ENCODE results near the gene RPRD2.
A peak's percentile ranks its signal among the peaks of the same experiment; 100 is the strongest.

The RPRD2 gene

DNA sequence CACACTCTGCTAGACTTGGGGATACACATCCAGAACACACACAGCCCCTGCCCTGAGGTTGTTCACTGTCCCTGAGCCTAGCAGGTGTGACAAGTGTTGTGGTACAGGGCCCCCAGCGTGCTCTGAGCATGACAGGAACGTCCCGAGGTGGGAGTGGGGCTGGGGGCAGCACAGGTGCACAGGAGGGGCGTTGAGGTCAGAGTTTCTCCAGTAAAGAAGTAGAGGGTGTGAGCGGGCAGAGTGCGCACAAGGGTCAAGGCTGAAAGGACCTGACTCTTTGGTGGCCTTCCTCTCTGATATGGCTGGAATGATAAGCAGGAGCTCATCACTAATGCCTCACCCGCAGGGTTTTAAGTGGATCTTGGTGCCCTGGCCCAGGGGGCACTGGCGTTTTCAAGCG, 150.3 kb downstream of the RPRD2 start:
- peaks cover 0 to 9% of the 10 kb centered on the region in 2 donors for H3K36me3 ChIP-seq (ENCODE audit: control insufficient read depth in 2 of 2, insufficient read depth in 2 of 2, low read length in 2 of 2)
- H3K9ac ChIP-seq (ENCODE audit: low read length in 2 of 2), result no peak overlapping the region
- peaks cover 25% of the 10 kb centered on the region for H3K4me1 ChIP-seq (ENCODE audit: control insufficient read depth, insufficient read depth, low read length)
- H3K9me3 ChIP-seq (ENCODE audit: control insufficient read depth in 2 of 2, low read length in 2 of 2), result no peaks in the 10 kb centered on the region
- no peak overlapping the region for H3K4me3 ChIP-seq (ENCODE audit: low read length in 2 of 2)
- H3K27me3 ChIP-seq (ENCODE audit: control insufficient read depth in 1 of 2, insufficient read depth in 2 of 2, low read length in 2 of 2), result no peaks in the 10 kb centered on the region
- H3K27ac ChIP-seq (ENCODE audit: low read length), result peak overlapping the region; percentile 86

- H3K27ac ChIP-seq (ENCODE audit: low read length), result peak overlapping the region; percentile 86
- peak overlapping the region; percentile 71 to 79 for H3K9ac ChIP-seq (ENCODE audit: low read length in 2 of 2)
- H3K4me3 ChIP-seq (ENCODE audit: low read length in 2 of 2), result peak overlapping the region; percentile 86 to 93
- H3K4me1 ChIP-seq (ENCODE audit: control insufficient read depth, insufficient read depth, low read length), result peaks cover 25% of the 10 kb centered on the region
- no peaks in the 10 kb centered on the region for H3K27me3 ChIP-seq (ENCODE audit: control insufficient read depth in 1 of 2, insufficient read depth in 2 of 2, low read length in 2 of 2)
- no peaks in the 10 kb centered on the region for H3K9me3 ChIP-seq (ENCODE audit: control insufficient read depth in 2 of 2, low read length in 2 of 2)
- peaks cover 0 to 9% of the 10 kb centered on the region in 2 donors for H3K36me3 ChIP-seq (ENCODE audit: control insufficient read depth in 2 of 2, insufficient read depth in 2 of 2, low read length in 2 of 2)
Observed at GRCh38 chr1:150514913-150515327, 151.0 kb downstream of the RPRD2 start.

DNA sequence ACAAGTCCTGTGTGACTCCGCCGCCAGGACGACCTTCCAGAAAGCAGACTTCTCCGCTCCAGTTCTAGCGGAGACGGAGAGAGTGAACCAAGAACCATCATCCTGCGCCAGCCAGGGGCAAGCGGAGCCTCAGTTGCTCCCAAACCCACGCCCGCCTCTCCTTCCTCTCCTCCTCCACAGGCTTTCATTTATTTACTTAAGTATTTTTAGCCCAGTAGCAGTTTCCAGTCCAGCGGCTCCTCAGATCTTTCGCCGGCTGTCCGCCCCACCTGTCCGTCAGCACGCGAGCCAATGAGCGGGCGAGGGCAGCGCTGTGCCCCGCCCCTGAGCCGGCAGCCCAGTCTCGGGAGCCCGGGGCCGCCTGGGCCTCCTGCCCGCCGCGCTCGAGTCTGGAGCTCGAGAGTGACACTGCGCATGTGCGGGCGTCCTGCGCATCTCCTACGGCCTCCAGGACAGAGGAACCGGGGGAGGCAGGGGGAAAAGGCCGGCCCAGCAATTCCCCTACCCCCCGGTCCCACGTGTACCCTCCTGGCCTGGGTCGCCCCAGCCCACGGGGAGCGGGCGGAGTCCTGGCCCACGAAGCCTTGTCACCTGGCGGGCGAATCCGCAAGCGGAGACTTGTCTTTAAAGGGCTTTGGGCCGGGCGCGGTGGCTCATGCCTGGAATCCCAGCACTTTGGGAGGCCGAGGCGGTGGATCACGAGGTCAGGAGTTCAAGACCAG, 151.5 kb downstream of the RPRD2 start, which contains the start of gene FALEC:
FALEC (plus strand) TSS at position 425 of the 722 bp plus-strand sequence.
- Histone ChIP-seq H3K9me3 (ENCODE audit: control insufficient read depth in 2 of 2, low read length in 2 of 2) (no peaks in the 10 kb centered on the region), H3K36me3 (ENCODE audit: control insufficient read depth in 2 of 2, insufficient read depth in 2 of 2, low read length in 2 of 2) (peaks cover 0 to 9% of the 10 kb centered on the region in 2 donors), H3K27me3 (ENCODE audit: control insufficient read depth in 1 of 2, insufficient read depth in 2 of 2, low read length in 2 of 2) (no peaks in the 10 kb centered on the region), H3K27ac (ENCODE audit: low read length) (peak within 1 kb of the TSS; percentile 86), H3K4me3 (ENCODE audit: low read length in 2 of 2) (peak within 1 kb of the TSS; percentile 86 to 93), H3K4me1 (ENCODE audit: control insufficient read depth, insufficient read depth, low read length) (peaks cover 25% of the 10 kb centered on the region), H3K9ac (ENCODE audit: low read length in 2 of 2) (peak within 1 kb of the TSS; percentile 71 to 79)

GRCh38 chr1:150516050-150516591, 152.2 kb downstream of the RPRD2 start:
- Histone ChIP-seq H3K4me1 (ENCODE audit: control insufficient read depth, insufficient read depth, low read length) (peaks cover 25% of the 10 kb centered on the region), H3K27ac (ENCODE audit: low read length) (peak overlapping the region; percentile 86), H3K9ac (ENCODE audit: low read length in 2 of 2) (peak overlapping the region; percentile 59 to 64), H3K27me3 (ENCODE audit: control insufficient read depth in 1 of 2, insufficient read depth in 2 of 2, low read length in 2 of 2) (no peaks in the 10 kb centered on the region), H3K36me3 (ENCODE audit: control insufficient read depth in 2 of 2, insufficient read depth in 2 of 2, low read length in 2 of 2) (peaks cover 0 to 9% of the 10 kb centered on the region in 2 donors), H3K9me3 (ENCODE audit: control insufficient read depth in 2 of 2, low read length in 2 of 2) (no peaks in the 10 kb centered on the region), H3K4me3 (ENCODE audit: low read length in 2 of 2) (peak overlapping the region; percentile 86 to 93)

DNA sequence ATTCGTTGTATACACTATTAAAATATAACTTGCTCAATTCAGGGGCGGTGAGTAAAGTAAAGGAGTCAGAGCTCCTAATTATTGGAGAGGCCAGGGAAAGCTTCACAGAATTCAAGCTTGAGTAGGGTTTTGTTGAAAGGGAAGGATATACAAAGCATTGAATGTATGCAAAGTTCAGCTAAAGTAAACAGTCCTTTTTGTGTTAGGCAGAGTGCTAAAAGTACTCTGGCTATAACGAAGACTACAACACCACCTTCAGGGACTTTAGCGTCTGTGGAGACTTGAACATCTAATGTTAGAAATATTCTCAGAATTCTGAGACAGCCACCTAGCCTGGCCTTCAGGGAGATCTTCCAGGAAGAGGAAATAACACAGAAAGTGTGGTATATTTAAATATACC, 152.7 kb downstream of the RPRD2 start:
- Histone ChIP-seq H3K27ac (ENCODE audit: low read length) (peak overlapping the region; percentile 86), H3K9me3 (ENCODE audit: control insufficient read depth in 2 of 2, low read length in 2 of 2) (no peaks in the 10 kb centered on the region), H3K36me3 (ENCODE audit: control insufficient read depth in 2 of 2, insufficient read depth in 2 of 2, low read length in 2 of 2) (peaks cover 0 to 5% of the 10 kb centered on the region in 2 donors), H3K27me3 (ENCODE audit: control insufficient read depth in 1 of 2, insufficient read depth in 2 of 2, low read length in 2 of 2) (no peaks in the 10 kb centered on the region), H3K4me1 (ENCODE audit: control insufficient read depth, insufficient read depth, low read length) (peaks cover 25% of the 10 kb centered on the region), H3K9ac (ENCODE audit: low read length in 2 of 2) (peak overlapping the region in 1 of 2 donors; percentile 64), H3K4me3 (ENCODE audit: low read length in 2 of 2) (peak overlapping the region; percentile 44 to 86)

DNA sequence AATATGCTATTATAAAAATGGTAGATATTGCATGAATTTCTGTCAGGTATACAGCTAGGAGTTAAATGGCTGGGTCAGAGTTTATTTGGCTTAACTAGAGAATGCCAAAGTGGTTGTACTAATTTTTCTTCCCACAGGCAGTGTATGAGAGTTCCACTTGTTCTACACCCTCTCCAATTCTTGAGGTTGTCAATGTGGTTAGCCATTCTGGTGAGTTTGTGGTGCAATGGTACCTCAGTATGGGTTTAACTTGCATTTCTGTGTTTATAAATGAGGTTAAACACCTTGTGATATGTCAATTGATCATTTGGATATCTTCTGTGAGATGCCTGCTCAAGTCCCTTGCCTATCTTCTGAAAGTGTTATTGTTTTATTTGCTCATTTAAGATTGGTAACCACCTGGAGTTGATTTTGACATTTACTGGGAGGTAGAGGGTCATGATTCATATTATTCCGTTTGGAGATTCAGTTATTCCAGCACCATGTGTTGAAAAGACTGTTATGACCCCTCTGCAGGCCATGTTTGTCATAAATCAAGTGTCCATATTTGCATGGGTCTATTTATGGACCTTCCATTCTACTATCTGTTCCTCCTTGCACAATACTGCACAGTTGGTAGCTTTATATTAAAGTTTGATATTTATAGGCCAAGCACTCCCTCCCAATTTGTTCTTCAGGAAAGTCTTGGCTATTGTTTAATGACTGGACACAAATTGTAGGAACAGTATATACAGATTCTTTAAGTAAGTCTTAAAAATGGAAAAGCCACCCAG, 157.4 kb downstream of the RPRD2 start:
- H3K4me3 ChIP-seq (ENCODE audit: low read length in 2 of 2), result no peak overlapping the region
- H3K9ac ChIP-seq (ENCODE audit: low read length in 2 of 2), result no peak overlapping the region
- no peaks in the 10 kb centered on the region for H3K27me3 ChIP-seq (ENCODE audit: control insufficient read depth in 1 of 2, insufficient read depth in 2 of 2, low read length in 2 of 2)
- H3K27ac ChIP-seq (ENCODE audit: low read length), result no peak overlapping the region
- no peaks in the 10 kb centered on the region for H3K36me3 ChIP-seq (ENCODE audit: control insufficient read depth in 2 of 2, insufficient read depth in 2 of 2, low read length in 2 of 2)
- H3K9me3 ChIP-seq (ENCODE audit: control insufficient read depth in 2 of 2, low read length in 2 of 2), result no peaks in the 10 kb centered on the region
- H3K4me1 ChIP-seq (ENCODE audit: control insufficient read depth, insufficient read depth, low read length), result peaks cover 6% of the 10 kb centered on the region

- no peak overlapping the region for H3K9ac ChIP-seq (ENCODE audit: low read length in 2 of 2)
- no peak overlapping the region for H3K4me3 ChIP-seq (ENCODE audit: low read length in 2 of 2)
- no peaks in the 10 kb centered on the region for H3K36me3 ChIP-seq (ENCODE audit: control insufficient read depth in 2 of 2, insufficient read depth in 2 of 2, low read length in 2 of 2)
- peaks cover 7% of the 10 kb centered on the region for H3K4me1 ChIP-seq (ENCODE audit: control insufficient read depth, insufficient read depth, low read length)
- no peak overlapping the region for H3K27ac ChIP-seq (ENCODE audit: low read length)
- no peaks in the 10 kb centered on the region for H3K9me3 ChIP-seq (ENCODE audit: control insufficient read depth in 2 of 2, low read length in 2 of 2)
- no peaks in the 10 kb centered on the region for H3K27me3 ChIP-seq (ENCODE audit: control insufficient read depth in 1 of 2, insufficient read depth in 2 of 2, low read length in 2 of 2)
Observed at GRCh38 chr1:150525348-150525747, 161.4 kb downstream of the RPRD2 start.

Measured in stomach smooth muscle (tissue), 2 donors.